Measurements from ENCODE around the gene CCT7.

CCT7 gene

DNA sequence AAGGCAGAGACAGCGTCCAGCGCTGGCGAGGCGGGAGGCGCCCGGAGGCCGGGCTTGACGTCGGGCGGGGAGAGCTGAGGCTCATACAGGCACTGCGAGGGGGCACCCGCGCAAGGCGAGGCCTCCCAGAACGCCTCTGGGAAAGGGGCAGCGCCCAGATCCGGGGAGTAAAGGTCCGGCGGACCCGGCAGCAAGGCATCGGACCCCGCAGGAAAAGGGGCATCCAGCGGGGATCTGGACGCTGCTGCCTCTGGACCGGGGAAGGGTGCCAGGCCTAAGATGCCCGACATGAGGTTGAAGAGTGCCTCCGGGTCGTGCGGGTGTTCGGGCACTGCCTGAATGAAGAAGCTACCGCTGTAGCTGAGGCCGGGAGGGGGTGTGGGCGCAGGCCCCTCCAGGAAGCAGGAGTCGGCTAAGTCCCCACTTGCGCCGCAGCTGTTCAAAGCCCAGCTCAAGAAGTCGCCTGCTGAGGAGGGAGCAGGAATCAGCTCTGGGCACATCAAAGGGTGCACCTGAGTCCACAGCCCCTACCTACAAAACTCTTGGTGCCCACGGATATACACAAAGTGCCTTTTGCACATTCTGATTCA lies 58.3 kb downstream of the CCT7 start:
- no peak for DNase-seq (ENCODE audit: low spot score)
- FAIRE-seq, result no peak

DNA sequence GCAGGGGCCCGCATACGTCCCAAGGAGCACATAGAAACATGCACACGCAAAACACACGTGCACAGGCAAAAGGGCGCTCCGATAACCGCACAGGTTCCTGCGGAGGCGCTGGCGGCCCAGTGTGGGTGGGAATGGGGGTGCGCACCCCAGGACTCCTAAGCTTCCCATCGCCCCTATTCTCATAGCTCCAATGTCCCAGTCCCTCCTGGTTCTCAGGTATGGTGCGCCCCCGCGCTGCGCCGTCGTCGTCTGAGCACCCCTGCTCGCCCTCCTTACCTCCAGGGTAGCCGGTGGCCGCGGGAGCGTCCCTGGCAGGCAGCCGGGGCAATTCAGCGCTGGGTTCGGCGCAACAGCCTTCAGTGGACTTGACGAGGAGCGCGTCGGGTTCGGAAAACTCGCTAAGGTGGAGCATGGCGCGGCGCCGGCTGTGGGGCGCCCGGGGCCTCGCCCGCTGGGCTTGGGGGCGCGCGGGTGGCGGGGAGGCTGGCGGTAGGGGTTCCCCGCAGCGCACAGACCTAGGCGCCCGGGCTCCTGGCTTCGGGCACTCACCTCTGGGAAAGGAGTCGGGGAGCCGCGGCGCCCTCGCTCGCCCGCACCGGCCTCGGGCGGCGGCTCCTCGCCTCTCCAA lies 58.9 kb downstream of the CCT7 start:
- no peak for FAIRE-seq

DNA sequence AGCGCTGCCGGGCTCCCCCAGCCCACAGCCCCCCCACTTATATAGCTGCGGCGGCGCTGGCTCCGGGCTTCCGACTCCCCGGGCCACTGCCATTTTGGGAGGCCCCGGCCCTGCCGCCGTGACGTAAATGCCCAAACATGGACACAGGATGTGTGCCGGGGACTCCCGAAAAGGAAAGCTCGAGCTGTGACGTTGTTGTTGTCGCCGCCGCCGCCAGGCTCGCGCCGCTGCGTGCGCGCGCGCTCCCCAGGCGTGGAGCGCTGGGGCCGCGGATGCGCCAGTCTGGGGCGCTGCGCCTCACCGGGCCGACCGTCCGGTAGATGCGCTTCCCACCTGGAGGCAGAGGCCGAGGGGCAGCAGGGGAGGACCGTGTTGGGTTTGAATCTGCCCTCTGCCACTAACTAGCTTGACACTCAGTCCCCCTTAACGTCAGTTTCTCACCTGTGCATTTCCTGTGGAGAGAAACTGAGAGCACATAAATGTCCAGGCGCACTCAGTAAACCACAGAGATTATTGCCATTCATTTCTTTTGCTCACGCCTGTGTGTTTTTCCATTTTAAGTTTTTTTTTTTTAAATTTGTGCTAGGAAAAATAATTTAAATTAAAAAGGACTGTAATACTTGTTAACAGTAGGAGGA lies 59.5 kb downstream of the CCT7 start, which contains the start of gene EGR4:
Gene EGR4 (minus strand): TSS at position 15 of the 638 bp plus-strand sequence. CDS start 231 bp downstream, outside the sequence.
- DNase-seq (ENCODE audit: low spot score) (no peak), FAIRE-seq (no peak)

More for the DNA sequence above, 58.9 kb downstream of the CCT7 start:
- no peak for DNase-seq (ENCODE audit: low spot score)

DNA sequence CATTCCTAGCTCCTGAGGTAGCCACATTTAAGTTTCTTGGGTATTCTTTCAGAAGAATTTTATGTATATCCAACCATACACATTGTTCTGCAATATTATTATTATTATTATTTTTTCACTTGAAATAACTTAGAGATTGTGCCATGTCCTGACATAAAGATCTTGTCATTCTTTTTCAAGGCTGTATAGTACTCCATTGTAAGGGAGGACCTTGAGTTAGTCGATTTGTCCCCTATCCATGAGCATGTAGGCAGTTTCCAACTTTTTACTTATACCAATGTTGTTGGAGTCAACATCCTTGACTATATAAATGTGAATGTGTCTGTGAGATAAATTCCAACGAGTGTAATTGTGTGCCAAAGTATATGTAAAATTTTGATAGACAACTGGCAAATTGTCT lies 60.1 kb downstream of the CCT7 start:
- DNase-seq (ENCODE audit: low spot score) (no peak), FAIRE-seq (no peak)

DNA sequence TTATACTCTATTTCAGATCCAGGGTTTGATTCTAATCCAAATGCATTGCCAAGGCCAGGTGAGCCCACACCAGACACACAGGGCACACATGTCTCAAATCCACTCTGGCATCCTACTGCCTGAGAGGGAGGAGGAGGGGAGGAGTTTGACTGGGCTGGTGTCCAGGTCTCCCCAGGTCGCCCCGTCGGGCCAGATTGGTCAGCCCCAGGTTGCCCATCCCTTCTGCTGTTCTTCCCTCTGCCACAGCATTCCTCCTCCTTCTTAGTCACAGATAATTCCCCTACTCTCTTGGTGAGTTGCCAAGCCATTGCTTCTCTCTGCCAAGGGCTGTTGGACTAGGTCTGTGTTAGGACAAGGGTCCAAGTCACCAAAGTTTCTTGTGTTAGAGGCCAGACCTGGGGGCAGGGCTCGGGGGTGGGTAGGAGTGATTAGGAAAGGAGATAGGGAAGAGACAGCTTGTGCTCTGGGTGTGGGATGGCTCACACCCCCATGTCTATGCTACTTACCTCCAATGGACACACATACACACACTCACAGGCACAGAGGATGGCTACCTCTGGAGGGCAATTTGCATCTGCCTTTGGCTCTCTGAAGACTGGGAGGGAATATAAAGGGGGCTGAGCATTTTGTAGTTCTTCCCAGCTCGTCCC lies 61.8 kb downstream of the CCT7 start:
- FAIRE-seq (peak; percentile 77), DNase-seq (ENCODE audit: low spot score) (peak; percentile 84)

DNA sequence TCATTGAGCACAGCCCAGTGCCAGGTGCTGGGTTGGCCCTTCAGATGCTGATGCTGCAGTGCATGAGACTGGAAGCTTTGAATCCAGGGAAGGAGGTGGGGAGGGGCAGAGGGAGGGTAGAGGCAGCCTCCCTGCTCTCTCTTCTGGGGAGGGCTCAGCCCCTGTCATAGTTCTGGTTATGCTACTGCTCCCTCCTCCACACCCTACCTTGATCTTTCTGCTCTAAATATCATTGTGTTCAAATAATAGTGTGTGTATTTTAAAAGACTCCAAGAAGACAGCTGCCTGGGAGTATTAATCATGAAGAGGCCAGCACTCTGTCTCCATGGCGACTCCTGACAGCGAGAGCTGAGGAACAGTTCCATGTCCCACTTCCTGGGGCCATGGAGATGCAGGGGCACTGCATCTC lies 63.0 kb downstream of the CCT7 start:
- FAIRE-seq, result no peak
- DNase-seq (ENCODE audit: low spot score), result peak; percentile 27

DNA sequence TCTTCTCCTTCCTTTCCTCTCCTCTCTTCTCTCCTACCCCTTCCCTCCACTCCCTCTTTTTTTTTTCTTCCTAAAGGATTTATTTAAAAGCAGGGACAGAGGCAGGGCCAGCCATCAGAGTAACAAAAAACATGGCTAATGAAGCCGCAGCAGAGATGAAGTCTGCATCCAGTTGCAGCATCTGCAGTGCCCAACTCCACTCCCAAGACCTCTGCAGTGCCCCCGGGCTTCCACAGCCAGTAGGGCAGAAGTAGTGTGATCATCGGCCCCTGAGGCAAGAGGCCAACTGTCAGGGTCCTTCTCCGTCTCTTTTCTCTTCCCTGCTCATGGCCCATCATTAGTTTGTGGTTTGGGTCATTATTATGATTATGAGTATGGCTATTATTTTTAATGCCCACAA lies 63.5 kb downstream of the CCT7 start:
- no peak for FAIRE-seq
- DNase-seq (ENCODE audit: low spot score), result no peak

DNA sequence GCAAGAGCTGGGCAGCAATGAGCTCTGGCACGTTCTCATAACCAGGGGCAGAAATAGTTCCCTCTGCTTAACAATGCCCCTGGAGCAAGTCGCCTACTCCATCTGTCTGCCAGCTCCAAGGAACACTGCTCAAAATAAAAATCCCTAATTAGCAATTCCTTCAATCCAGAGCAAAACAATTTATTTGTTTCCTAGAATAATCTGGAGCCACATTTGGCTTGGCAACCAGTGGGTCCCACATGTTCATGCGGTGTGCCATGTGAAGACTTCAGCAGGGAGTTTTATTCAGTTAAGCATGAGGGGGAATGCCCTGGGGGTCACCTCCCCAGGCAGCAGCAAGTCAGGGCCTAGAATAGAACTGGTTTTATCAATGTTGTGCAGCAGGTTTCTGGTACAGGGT lies 66.8 kb downstream of the CCT7 start:
- DNase-seq (ENCODE audit: low spot score) (no peak), FAIRE-seq (no peak)

DNA sequence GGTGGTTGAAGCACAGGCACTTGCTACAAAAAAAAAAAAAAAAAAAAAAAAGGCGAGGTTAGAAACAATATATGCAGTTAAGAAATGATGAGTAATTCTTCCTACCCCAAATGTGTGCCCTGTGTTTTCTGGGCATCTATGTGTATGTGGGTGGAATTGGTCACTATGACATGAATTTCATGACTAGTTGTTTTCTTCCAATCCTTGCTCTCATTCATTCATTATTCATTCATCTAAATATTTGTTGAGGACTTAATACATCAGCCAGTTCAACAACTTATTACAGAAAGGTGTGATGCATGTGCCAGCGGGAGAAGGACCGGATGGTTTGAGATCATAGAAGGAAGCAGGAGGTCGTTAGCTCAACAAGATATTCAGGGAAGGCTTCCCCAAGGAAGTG lies 67.5 kb downstream of the CCT7 start:
- no peak for DNase-seq (ENCODE audit: low spot score)
- no peak for FAIRE-seq
